Liver (tissue), 9 donors: ENCODE results near the gene TAF9B. TPM values are rescaled to one million over a fixed set of nuclear protein-coding genes. Genes with fewer than 3 reads are reported as not detected.
"Not testable (repeated sequence)": the region's sequence is repeated elsewhere in the genome, so short reads cannot be mapped to it uniquely, and the experiment has no call there.

Source experiments
- DNase-seq: peaks from one replicate; pipeline ENCODE4 v3.0.0-alpha.2; 2017; ENCODE audit warnings: low spot score
- H3K27ac ChIP-seq, 2 donors: one replicate each; pipeline ENCODE4 v1.7.0; 2013; ENCODE audit warnings: inconsistent platforms in 2 of 2, low read length in 2 of 2, control low read depth in 1 of 2, low read depth in 1 of 2, mild to moderate bottlenecking in 1 of 2
- H3K27me3 ChIP-seq, 4 donors: one replicate each; pipeline versions ENCODE4 v1.6.1 to v1.7.0; 2013; ENCODE audit warnings: low read length in 3 of 4, inconsistent platforms in 1 of 4, mild to moderate bottlenecking in 1 of 4, moderate library complexity in 1 of 4; ENCODE audit not compliant: control insufficient read depth in 4 of 4, insufficient read depth in 4 of 4
- H3K36me3 ChIP-seq, 4 donors: one replicate each; pipeline versions ENCODE4 v1.6.1 to v1.7.0; 2013; ENCODE audit warnings: low read length in 3 of 4, mild to moderate bottlenecking in 3 of 4, low read depth in 1 of 4, moderate library complexity in 1 of 4; ENCODE audit not compliant: control insufficient read depth in 4 of 4, insufficient read depth in 3 of 4
- H3K4me1 ChIP-seq, 4 donors: one replicate each; pipeline versions ENCODE4 v1.6.1 to v1.7.0; 2013; ENCODE audit warnings: low read length in 3 of 4, mild to moderate bottlenecking in 3 of 4, moderate library complexity in 1 of 4; ENCODE audit not compliant: control insufficient read depth in 4 of 4, insufficient read depth in 4 of 4
- H3K4me3 ChIP-seq, 3 donors: one replicate each; pipeline versions ENCODE4 v1.6.1 to v1.7.0; 2013; ENCODE audit warnings: low read length in 3 of 3, control low read depth in 1 of 3, low read depth in 1 of 3, mild to moderate bottlenecking in 1 of 3
- H3K9ac ChIP-seq, 2 donors: one replicate each; pipeline ENCODE4 v1.7.0; 2013; ENCODE audit warnings: low read length in 2 of 2, mild to moderate bottlenecking in 2 of 2, moderate library complexity in 2 of 2, control low read depth in 1 of 2, low read depth in 1 of 2
- H3K9me3 ChIP-seq, 4 donors: one replicate each; pipeline versions ENCODE4 v1.6.1 to v1.7.0; 2013; ENCODE audit warnings: low read length in 3 of 4; ENCODE audit not compliant: control insufficient read depth in 4 of 4
- ATF3 ChIP-seq: IDR thresholded peaks from 2 replicates; pipeline ENCODE4 v1.6.1; 2016; ENCODE audit warnings: antibody characterized with exemption
- EGR1 ChIP-seq, 2 donors: IDR thresholded peaks; 2 replicates each; pipeline ENCODE4 v1.6.1; 2016 to 2018; ENCODE audit warnings: antibody characterized with exemption in 2 of 2, low read depth in 2 of 2
- FOXA1 ChIP-seq: IDR thresholded peaks from 2 replicates; pipeline ENCODE4 v1.6.1; 2016; ENCODE audit warnings: antibody characterized with exemption
- FOXA2 ChIP-seq: IDR thresholded peaks from 2 replicates; pipeline ENCODE4 v1.6.1; 2016; ENCODE audit warnings: antibody characterized with exemption
- GABPA ChIP-seq, 2 donors: IDR thresholded peaks in 1 of 2; conservative IDR thresholded peaks in 1 of 2; 2 replicates each; pipeline ENCODE4 v1.6.1; 2016; ENCODE audit warnings: antibody characterized with exemption in 2 of 2, mild to moderate bottlenecking in 1 of 2, moderate library complexity in 1 of 2
- HNF4A ChIP-seq, 2 donors: conservative IDR thresholded peaks; 2 replicates each; pipeline ENCODE4 v1.6.1; 2016; ENCODE audit warnings: antibody characterized with exemption in 2 of 2, mild to moderate bottlenecking in 2 of 2
- HNF4G ChIP-seq: IDR thresholded peaks from 2 replicates; pipeline ENCODE4 v1.6.1; 2016; ENCODE audit warnings: antibody characterized with exemption
- JUND ChIP-seq, 2 donors: IDR thresholded peaks; 2 replicates each; pipeline ENCODE4 v1.6.1; 2016; ENCODE audit warnings: antibody characterized with exemption in 2 of 2
- MAX ChIP-seq: IDR thresholded peaks from 2 replicates; pipeline ENCODE4 v1.6.1; 2016; ENCODE audit warnings: antibody characterized with exemption
- NR2F2 ChIP-seq: IDR thresholded peaks from 2 replicates; pipeline ENCODE4 v1.6.1; 2016; ENCODE audit warnings: antibody characterized with exemption
- RAD21 ChIP-seq, 2 donors: IDR thresholded peaks; 2 replicates each; pipeline ENCODE4 v1.6.1; 2016; ENCODE audit warnings: antibody characterized with exemption in 2 of 2, mild to moderate bottlenecking in 2 of 2
- REST ChIP-seq: IDR thresholded peaks from 2 replicates; pipeline ENCODE4 v1.6.1; 2016; ENCODE audit warnings: antibody characterized with exemption, mild to moderate bottlenecking
- RXRA ChIP-seq, 2 donors: IDR thresholded peaks; 2 replicates each; pipeline ENCODE4 v1.6.1; 2017 to 2018; ENCODE audit warnings: antibody characterized with exemption in 2 of 2, mild to moderate bottlenecking in 1 of 2
- SP1 ChIP-seq: IDR thresholded peaks from 2 replicates; pipeline ENCODE4 v1.6.1; 2018; ENCODE audit warnings: antibody characterized with exemption, mild to moderate bottlenecking
- TAF1 ChIP-seq: conservative IDR thresholded peaks from 2 replicates; pipeline ENCODE4 v1.6.1; 2016; ENCODE audit warnings: antibody characterized with exemption, mild to moderate bottlenecking
- YY1 ChIP-seq: IDR thresholded peaks from 2 replicates; pipeline ENCODE4 v1.6.1; 2016; ENCODE audit warnings: antibody characterized with exemption, mild to moderate bottlenecking
- WGBS: extraction: QIAGEN DNeasy Blood & Tissue Kit; methylation state at CpG from one replicate; pipeline ENCODE4 v1.1.7; 2013; 5-methylcytosine and 5-hydroxymethylcytosine counted together
- polyA plus RNA-seq, 2 donors: library from polyadenylated mRNA; stranded (reverse) in 1 of 2; unstranded in 1 of 2; fragments of 200-250 nt in 1 of 2; fragments of >200 nt in 1 of 2; fragmentation: Nextera tagmentation in 1 of 2; extraction: Ambion mirVana in 1 of 2; gene quantifications; one replicate each; pipeline versions ENCODE4 v1.2.1 to v1.2.3, GENCODE V29; 2013 to 2015
- total RNA-seq, 2 donors: library from RNA; depleted of rRNA; stranded (reverse); fragments of >200 nt; gene quantifications; one replicate each; pipeline ENCODE4 v1.2.3, GENCODE V29; 2014
- TF ChIP-seq, protein P1 (sequence below): fragments of 150-350 bp; IDR thresholded peaks from 2 replicates; pipeline ENCODE4 v1.5.1; 2017; ENCODE audit warnings: improper control_type of control experiment, low read depth, low read length; ENCODE audit not compliant: missing input control
- TF ChIP-seq, protein P2 (sequence below): IDR thresholded peaks from 2 replicates; pipeline ENCODE4 v1.6.1; 2016; ENCODE audit warnings: antibody characterized with exemption
- donor health status: healthy.
- donor health status: healthy.
- donor health status: healthy.
- donor health status: healthy.
- donor health status: healthy.

The TAF9B gene
- total and polyA plus RNA-seq, 4 donors, result 4.9 to 9.0 (median 7.6) TPM

GRCh38 chrX:78129714-78130113 lies 9.7 kb downstream of the TAF9B start:
- Histone ChIP-seq H3K4me3 (no peak overlapping the region), H3K9ac (no peak overlapping the region), H3K36me3 (peaks cover 2 to 31% (median 14%) of the 10 kb centered on the region in 4 donors), H3K27ac (no peak overlapping the region), H3K4me1 (no peaks in the 10 kb centered on the region), H3K9me3 (no peaks in the 10 kb centered on the region), H3K27me3 (peaks cover 0 to 2% (median 0%) of the 10 kb centered on the region in 4 donors)
- no peak for DNase-seq
- TF ChIP-seq EGR1 (IDR thresholded peaks at IDR 0.05; ENCODE audit: low read depth in 2 of 2) (no peak), HNF4A (conservative IDR thresholded peaks at IDR 0.05) (no peak), SP1 (no peak), FOXA1 (no peak), NR2F2 (no peak), TAF1 (no peak), HNF4G (no peak), ATF3 (no peak)
- TF ChIP-seq, protein P1, sequence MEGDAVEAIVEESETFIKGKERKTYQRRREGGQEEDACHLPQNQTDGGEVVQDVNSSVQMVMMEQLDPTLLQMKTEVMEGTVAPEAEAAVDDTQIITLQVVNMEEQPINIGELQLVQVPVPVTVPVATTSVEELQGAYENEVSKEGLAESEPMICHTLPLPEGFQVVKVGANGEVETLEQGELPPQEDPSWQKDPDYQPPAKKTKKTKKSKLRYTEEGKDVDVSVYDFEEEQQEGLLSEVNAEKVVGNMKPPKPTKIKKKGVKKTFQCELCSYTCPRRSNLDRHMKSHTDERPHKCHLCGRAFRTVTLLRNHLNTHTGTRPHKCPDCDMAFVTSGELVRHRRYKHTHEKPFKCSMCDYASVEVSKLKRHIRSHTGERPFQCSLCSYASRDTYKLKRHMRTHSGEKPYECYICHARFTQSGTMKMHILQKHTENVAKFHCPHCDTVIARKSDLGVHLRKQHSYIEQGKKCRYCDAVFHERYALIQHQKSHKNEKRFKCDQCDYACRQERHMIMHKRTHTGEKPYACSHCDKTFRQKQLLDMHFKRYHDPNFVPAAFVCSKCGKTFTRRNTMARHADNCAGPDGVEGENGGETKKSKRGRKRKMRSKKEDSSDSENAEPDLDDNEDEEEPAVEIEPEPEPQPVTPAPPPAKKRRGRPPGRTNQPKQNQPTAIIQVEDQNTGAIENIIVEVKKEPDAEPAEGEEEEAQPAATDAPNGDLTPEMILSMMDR, result no peak

DNA sequence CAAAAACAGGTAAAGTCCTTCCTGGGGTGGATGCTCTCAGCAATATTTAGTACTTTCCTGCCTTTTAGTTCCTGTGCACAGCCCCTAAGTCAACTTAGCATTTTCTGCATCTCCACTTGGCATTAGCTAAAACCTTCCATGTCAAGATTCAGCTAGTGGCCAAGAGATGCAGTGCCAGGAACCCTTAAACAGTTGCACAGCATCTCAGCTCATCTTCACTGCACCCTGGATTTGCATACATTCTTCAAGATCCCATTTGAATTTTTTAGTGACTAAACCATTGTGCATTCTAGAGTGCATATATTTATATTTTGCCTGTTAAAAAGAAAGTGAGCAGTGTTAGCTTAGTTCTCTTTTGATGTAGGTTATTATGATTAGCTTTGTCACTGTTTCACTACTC lies 13.7 kb downstream of the TAF9B start:
- not testable (repeated sequence) for H3K27me3 ChIP-seq, H3K9ac ChIP-seq, H3K9me3 ChIP-seq, H3K27ac ChIP-seq, H3K4me3 ChIP-seq, DNase-seq, H3K4me1 ChIP-seq
- H3K36me3 ChIP-seq, result peaks cover 3 to 63% (median 32%) of the 10 kb centered on the region in 4 donors

- Histone ChIP-seq H3K4me3 (no peak overlapping the region), H3K4me1 (no peaks in the 10 kb centered on the region), H3K27me3 (peaks cover 0 to 2% (median 0%) of the 10 kb centered on the region in 4 donors), H3K36me3 (peaks cover 3 to 67% (median 36%) of the 10 kb centered on the region in 4 donors), H3K27ac (no peak overlapping the region), H3K9me3 (no peaks in the 10 kb centered on the region), H3K9ac (no peak overlapping the region)
- WGBS, result 55% methylated on average over 1 of the region's 1 CpG
- no peak for DNase-seq
- TF ChIP-seq HNF4A (conservative IDR thresholded peaks at IDR 0.05), result no peak
- no peak for TF ChIP-seq JUND (IDR thresholded peaks at IDR 0.05)
- no peak for TF ChIP-seq RXRA (IDR thresholded peaks at IDR 0.05)
- no peak for TF ChIP-seq YY1
- TF ChIP-seq GABPA (IDR thresholded peaks at IDR 0.05 in 1 of 2, conservative IDR thresholded peaks at IDR 0.05 in 1 of 2), result no peak
- no peak for TF ChIP-seq FOXA2
- no peak for TF ChIP-seq EGR1 (IDR thresholded peaks at IDR 0.05; ENCODE audit: low read depth in 2 of 2)
- TF ChIP-seq NR2F2, result no peak
- TF ChIP-seq, protein P1, result no peak
- no peak for TF ChIP-seq REST
- TF ChIP-seq MAX, result no peak
- no peak for TF ChIP-seq FOXA1
- TF ChIP-seq, protein P2, sequence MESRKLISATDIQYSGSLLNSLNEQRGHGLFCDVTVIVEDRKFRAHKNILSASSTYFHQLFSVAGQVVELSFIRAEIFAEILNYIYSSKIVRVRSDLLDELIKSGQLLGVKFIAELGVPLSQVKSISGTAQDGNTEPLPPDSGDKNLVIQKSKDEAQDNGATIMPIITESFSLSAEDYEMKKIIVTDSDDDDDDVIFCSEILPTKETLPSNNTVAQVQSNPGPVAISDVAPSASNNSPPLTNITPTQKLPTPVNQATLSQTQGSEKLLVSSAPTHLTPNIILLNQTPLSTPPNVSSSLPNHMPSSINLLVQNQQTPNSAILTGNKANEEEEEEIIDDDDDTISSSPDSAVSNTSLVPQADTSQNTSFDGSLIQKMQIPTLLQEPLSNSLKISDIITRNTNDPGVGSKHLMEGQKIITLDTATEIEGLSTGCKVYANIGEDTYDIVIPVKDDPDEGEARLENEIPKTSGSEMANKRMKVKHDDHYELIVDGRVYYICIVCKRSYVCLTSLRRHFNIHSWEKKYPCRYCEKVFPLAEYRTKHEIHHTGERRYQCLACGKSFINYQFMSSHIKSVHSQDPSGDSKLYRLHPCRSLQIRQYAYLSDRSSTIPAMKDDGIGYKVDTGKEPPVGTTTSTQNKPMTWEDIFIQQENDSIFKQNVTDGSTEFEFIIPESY, result no peak
- no peak for TF ChIP-seq ATF3
- TF ChIP-seq SP1, result no peak
- no peak for TF ChIP-seq RAD21 (IDR thresholded peaks at IDR 0.05)
- no peak for TF ChIP-seq TAF1
- no peak for TF ChIP-seq HNF4G
Measured at GRCh38 chrX:78125148-78125547, 14.3 kb downstream of the TAF9B start.
